Activated naive CD4-positive, alpha-beta T cell treated with Interleukin-2 at 50 U/mL for 16 hours (primary cell): ENCODE results near the gene ORM2.

Experiments used
- DNase-seq: peaks from one replicate; pipeline ENCODE4 v3.0.0-alpha.2; 2020

The ORM2 gene

GRCh38 chr9:114296338-114296737 is 33.3 kb upstream of the ORM2 start:
- DNase-seq: no peak

- no peak for DNase-seq
Observed at GRCh38 chr9:114299286-114300152, 30.1 kb upstream of the ORM2 start.

GRCh38 chr9:114300153-114300845 is 29.4 kb upstream of the ORM2 start:
- DNase-seq: no peak

- no peak for DNase-seq
Observed at GRCh38 chr9:114300846-114301797, 28.5 kb upstream of the ORM2 start.

- no peak for DNase-seq
Observed at GRCh38 chr9:114301798-114302565, 27.7 kb upstream of the ORM2 start.

- no peak for DNase-seq
Observed at GRCh38 chr9:114302727-114303126, 26.9 kb upstream of the ORM2 start.

- no peak for DNase-seq
Observed at GRCh38 chr9:114303571-114303970, 26.1 kb upstream of the ORM2 start.

GRCh38 chr9:114303977-114304376 is 25.7 kb upstream of the ORM2 start:
- DNase-seq: no peak

- DNase-seq: no peak
Observed at GRCh38 chr9:114304416-114305188, 25.1 kb upstream of the ORM2 start.

- no peak for DNase-seq
Observed at GRCh38 chr9:114307899-114308267, 21.8 kb upstream of the ORM2 start.

GRCh38 chr9:114308361-114308950 is 21.2 kb upstream of the ORM2 start:
- no peak for DNase-seq

- DNase-seq: no peak
Observed at GRCh38 chr9:114309096-114309495, 20.6 kb upstream of the ORM2 start.

GRCh38 chr9:114310471-114311450 is 18.9 kb upstream of the ORM2 start:
- no peak for DNase-seq

GRCh38 chr9:114311571-114312512 is 17.8 kb upstream of the ORM2 start:
- DNase-seq: no peak

GRCh38 chr9:114312513-114312875 is 17.2 kb upstream of the ORM2 start:
- no peak for DNase-seq

GRCh38 chr9:114313186-114313585 is 16.5 kb upstream of the ORM2 start:
- no peak for DNase-seq

GRCh38 chr9:114314256-114314867 is 15.3 kb upstream of the ORM2 start:
- no peak for DNase-seq
